Activated CD4-positive, alpha-beta T cell treated with anti-CD3 and anti-CD28 coated beads, Interleukin-10, Interleukin-2, amounts not matched to agents 100 ng/mL and 50 ng/mL, durations not matched to agents 16 hours and 8 hours (primary cell): ENCODE data around the gene NOS1.

Source experiments
- DNase-seq: peaks from one replicate; pipeline ENCODE4 v3.0.0-alpha.2; 2020

NOS1 gene

GRCh38 chr12:117165342-117165741 is 196.1 kb downstream of the NOS1 start:
- DNase-seq, result no peak

GRCh38 chr12:117162633-117163032 is 198.8 kb downstream of the NOS1 start:
- no peak for DNase-seq

- DNase-seq, result no peak
These were observed 199.3 kb downstream of the NOS1 start for GRCh38 chr12:117162167-117162539.

GRCh38 chr12:117161460-117162166 is 199.8 kb downstream of the NOS1 start:
- no peak for DNase-seq

- no peak for DNase-seq
These were observed 201.8 kb downstream of the NOS1 start for GRCh38 chr12:117159674-117160073.

GRCh38 chr12:117158911-117159553 is 202.4 kb downstream of the NOS1 start:
- no peak for DNase-seq
